ENCODE measurements around the gene MRPL46. TPM values are rescaled to one million over a fixed set of nuclear protein-coding genes. Genes with fewer than 3 reads are reported as not detected.
"Not testable (repeated sequence)": the region's sequence is repeated elsewhere in the genome, so short reads cannot be mapped to it uniquely, and the experiment has no call there.

MRPL46 gene
- total RNA-seq, 2 donors from 2014 or later, result 16.2 to 16.4 TPM

DNA sequence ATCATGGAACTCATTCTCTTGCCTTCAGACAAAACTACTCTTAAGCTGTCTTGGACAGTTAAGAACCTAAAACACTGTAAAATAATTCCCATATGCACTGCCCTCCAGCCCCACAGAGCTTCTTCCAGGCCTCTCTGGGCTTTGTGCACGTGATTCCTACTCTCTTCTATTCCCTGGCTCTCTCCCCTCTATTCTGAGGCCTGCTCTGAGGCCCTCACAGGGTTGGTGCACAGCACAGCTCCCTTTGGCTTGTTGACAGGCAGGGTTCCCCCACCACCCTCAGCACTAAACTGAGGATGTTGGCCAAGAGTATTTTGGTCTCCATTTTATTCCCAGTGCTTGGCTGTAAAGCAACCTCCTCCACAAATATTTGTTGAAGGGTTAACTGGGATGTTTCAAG lies 13.5 kb downstream of the MRPL46 start:
- no peak for DNase-seq (ENCODE audit: low spot score)
- intact Hi-C loops (cut with DNase I), result no loop called here

DNA sequence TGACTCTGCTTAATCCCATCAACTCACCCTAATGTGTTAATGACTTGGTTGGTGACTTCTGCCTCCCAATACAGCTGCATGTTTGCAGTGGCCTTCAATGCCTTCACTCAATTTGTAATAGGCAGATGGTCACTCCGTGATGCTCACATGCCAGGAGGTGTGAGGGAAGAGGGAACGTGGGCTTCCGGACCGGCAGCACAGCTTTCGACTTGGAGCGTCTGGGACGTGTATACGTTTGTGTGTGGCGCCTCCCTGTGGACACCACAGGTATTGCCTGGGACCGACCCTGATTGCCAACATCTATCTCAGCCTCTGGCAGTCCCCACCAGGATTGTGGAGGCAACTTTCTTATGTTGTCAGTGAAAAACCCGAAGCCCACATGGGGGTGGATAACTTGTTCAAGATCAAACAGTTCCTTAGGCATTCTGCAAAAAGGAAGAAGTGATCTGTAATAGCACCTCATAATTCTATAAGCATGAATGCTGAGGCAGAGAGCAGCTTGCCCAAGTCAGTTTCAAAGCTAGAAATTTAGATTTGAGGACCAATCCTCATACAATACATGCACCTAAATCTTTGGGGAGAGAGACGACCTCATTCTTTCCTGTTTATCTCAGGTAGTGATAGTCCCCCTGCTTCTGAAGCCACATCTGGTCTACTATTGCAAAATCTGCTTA lies 16.9 kb downstream of the MRPL46 start:
- no peak for DNase-seq (ENCODE audit: low spot score)
- intact Hi-C loops (cut with DNase I), result no loop called here

DNA sequence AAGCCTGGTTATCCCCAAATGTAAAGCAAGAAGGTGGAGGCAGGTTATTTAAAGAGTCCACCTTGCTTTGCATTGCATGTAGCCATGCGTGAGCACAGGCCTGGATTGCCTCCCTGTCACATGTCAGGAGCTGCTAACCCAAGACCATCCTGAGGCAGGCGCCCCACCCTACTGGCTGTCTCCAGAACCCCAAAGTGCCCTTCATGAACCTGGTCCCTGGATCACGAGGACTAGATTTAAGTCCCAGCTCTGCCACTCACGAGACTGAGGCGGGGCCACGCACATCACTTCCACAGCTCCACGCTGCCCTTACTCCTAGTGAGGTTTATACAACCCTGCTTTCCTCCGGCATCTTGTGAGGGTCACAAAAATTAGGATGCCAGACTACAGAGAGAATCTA lies 17.6 kb downstream of the MRPL46 start:
- DNase-seq (ENCODE audit: low spot score), result no peak
- intact Hi-C loops (cut with DNase I), result no loop called here

DNA sequence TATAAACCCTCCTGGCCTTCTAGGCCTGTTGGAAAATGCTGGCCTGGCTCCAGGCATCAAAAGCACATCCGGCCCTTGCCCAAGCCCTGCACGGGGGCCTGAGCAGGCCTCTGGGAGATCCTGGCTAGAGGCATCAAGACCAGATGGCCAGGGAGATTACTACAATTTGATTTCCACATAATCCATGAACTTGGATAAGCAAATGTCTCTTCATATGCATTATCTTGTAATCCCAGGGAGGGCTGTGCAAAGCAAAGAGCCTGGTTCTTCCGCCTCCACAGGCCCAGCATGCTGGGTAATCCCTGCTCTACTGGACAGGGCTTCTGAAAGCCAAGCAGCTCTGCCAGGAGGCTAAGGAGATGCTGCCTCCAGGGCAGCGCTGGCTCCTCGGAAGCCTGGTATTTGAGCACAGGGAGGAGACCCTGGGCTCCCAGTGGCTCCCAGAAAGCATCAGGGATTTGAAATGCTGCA lies 18.2 kb downstream of the MRPL46 start:
- DNase-seq (ENCODE audit: low spot score), result no peak
- intact Hi-C loops (cut with DNase I), result no loop called here

GRCh38 chr15:88447741-88448140 lies 19.4 kb downstream of the MRPL46 start:
- no peak for DNase-seq (ENCODE audit: low spot score)
- intact Hi-C loops (cut with DNase I), result no loop called here

GRCh38 chr15:88447206-88447605 lies 20.0 kb downstream of the MRPL46 start:
- intact Hi-C loops (cut with DNase I), result no loop called here
- no peak for DNase-seq (ENCODE audit: low spot score)

DNA sequence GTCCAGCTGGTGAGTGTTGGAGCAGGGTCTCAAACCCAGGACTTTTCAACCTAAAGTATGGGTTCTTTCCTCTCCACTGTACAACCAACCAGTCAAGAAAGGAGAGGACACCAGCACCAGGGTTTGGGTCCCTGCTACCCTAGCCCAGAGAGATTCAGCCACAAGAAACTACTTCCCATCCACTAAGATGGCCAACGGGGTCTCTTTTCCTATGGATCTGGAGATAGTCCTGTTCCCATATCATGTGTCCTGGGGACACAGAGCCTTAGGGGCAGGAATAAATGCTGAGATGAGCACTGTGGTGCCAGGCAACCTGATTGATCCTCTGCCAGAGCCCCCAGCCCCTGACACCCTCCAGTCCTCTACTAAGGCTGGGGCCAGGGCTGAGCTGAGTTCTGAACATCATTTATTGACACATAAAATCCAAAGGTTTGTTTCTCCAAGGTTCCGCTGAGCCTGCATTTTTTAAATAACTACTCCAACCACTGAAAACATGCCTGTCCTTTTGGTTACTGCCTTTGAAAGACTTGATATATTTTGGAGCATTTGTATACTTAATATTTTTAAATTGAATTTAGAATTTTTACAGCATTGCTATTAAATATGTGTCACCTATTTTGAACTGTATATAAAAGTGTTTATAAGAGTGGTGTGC lies 26.0 kb downstream of the MRPL46 start:
- intact Hi-C loops (cut with DNase I), result no loop called here
- DNase-seq (ENCODE audit: low spot score), result no peak

DNA sequence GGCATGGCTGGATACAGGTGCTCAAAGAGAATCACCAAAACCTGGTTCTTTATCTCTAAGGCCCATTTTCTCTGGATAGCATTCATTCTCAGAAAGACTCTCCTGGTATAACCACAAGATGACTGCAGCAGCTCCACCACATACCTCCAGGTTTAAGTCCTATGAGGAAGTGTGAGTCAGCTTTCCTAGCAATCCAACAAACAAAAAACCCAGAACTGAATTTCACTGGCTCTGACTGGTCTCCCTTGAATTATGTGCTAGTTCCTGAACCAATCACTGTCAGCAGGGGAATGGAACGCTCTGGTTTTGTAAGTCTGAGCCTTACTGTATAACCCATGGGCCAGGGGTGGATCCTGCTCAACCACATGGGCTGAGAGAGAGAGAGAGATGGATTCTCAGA lies 27.2 kb downstream of the MRPL46 start:
- DNase-seq (ENCODE audit: low spot score), result no peak
- intact Hi-C loops (cut with DNase I), result no loop called here

DNA sequence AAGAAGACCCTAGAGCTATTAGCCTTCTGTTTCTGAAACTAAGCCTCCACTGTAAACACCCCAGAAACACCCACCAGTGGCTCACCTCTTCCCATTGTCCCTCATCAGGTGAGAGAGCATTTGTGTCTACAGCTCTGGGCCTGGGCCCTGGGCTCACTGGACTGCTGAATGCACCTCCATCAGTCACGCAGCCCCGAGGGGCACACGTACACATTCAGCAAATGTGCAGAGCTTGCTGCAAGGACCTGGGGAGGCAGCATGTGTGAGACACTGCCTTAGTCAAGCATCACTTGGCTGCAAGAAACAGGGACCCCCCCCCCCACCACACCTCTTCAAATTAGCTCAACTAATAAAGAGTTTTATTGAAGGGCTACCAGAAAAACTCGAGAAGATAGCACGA lies 29.0 kb downstream of the MRPL46 start:
- intact Hi-C loops (cut with DNase I), result no loop called here
- DNase-seq (ENCODE audit: low spot score), result no peak

GRCh38 chr15:88434106-88434505 lies 33.1 kb downstream of the MRPL46 start:
- intact Hi-C loops (cut with DNase I), result not testable (repeated sequence)

DNA sequence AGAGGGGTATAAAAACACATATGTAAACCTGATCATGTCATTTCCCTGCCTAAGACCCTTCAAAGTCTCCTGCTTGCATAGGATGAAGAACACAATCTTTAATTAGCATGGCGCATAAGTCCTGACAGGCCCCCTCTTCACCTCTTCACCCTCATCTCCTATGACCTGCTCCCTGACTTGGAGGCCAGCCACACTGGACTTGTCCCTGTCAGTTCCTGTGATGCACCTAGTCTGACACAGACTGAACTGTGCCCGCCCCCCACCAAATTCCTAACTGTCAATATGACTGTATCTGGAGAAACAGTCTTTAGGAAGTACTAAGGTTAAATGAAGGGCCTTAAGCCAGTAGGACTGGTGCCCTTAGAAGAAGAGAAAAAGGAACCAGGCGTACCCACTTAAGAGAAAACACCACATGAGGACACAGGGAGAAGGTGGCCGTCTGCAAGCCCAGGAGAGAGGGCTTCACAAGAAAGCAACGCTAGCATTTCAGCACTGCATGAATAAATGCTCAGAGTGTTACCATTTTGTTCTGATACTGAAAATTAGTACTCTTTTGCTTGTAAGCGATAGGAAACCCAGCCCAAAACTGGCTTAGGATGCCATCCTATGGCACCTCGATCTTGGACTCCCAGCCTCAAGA lies 34.0 kb downstream of the MRPL46 start:
- intact Hi-C loops (cut with DNase I), result no loop called here
- no peak for DNase-seq (ENCODE audit: low spot score)

More at GRCh38 chr15:88434106-88434505, 33.1 kb downstream of the MRPL46 start:
- DNase-seq (ENCODE audit: low spot score), result not testable (repeated sequence)

DNA sequence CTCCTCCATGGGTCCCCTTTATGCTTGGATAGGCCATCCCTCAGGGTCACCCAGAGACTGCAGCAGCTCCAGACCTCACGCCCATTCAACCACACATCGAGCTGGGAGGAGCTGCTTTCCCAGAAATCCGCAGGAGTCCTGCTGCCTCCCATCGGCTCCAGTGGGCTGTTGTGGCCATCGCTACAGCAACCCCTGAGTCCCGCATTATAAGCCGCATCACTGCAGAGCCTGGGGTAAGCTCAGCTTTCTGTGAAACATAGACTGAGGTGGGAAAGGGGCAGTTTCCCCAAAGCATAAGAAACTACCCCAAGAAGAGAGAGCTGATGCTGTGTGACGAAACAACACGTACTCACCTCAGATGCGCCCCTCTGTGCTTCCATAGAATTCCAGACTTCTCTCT lies 35.7 kb downstream of the MRPL46 start:
- intact Hi-C loops (cut with DNase I), result no loop called here

GRCh38 chr15:88430051-88430450 lies 37.1 kb downstream of the MRPL46 start:
- no peak for DNase-seq (ENCODE audit: low spot score)
- intact Hi-C loops (cut with DNase I), result no loop called here

More for the DNA sequence above, 35.7 kb downstream of the MRPL46 start:
- no peak for DNase-seq (ENCODE audit: low spot score)

DNA sequence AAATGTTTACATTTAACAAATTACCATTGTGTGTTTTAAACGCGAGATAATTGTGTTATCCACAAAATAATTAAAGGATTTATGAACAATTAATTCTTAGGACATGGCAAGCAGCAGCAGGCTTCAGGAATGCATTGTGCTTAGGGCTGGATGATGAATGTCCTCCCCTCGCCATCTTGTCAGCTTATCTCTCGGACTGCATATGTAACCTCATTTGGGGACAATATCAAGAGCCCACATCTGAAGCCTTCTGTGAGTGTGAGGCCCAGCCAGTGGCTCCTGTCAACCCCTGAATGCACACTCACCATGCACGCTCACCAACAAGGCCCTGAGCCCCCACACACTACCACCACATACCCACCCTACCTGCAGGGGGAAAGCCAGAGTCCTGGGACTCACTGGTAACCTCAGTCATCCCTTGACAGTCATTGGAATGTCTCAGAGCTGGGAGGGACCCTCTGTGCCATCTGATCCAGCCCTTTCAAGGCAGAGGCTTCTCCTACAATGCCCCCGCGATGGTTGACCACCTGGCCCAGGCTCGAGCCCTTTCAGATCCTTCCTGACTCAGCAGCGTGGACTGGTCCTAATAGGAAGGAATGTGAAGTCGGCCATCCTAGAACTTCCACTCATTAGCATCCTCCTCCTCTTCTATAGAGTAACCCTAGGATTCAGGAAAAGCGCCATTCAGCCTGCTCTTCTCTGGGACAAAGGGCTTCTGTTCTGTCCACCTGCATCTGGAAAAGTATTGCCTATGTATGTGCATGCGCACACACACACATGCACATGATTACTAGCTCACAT lies 38.2 kb downstream of the MRPL46 start:
- intact Hi-C loops (cut with DNase I), result no loop called here
- no peak for DNase-seq (ENCODE audit: low spot score)

- intact Hi-C loops (cut with DNase I), result no loop called here
- DNase-seq (ENCODE audit: low spot score), result no peak
These were observed 39.1 kb downstream of the MRPL46 start for GRCh38 chr15:88428053-88428452.

- DNase-seq (ENCODE audit: low spot score), result no peak
- intact Hi-C loops (cut with DNase I), result no loop called here
These were observed 40.9 kb downstream of the MRPL46 start for GRCh38 chr15:88426304-88426703.

DNA sequence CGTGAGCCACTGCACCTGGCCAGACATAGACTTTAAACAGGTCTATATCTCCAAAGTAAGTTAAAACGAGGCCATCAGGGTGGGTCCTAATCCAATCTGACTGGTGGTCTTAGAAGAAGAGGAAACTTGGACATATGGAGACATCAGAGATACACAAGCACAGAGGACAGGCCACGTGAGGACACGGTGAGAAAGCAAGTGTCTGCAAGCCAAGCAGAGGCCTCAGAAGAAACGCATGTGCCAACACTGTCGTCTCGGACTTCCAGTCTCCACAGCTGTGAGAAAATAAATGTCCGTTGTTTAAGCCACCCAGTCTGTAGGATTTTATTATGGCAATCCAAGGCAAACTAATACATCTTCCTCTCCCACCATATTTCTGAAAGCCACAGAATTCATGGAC lies 43.9 kb downstream of the MRPL46 start:
- intact Hi-C loops (cut with DNase I), result no loop called here
- DNase-seq (ENCODE audit: low spot score), result no peak

DNA sequence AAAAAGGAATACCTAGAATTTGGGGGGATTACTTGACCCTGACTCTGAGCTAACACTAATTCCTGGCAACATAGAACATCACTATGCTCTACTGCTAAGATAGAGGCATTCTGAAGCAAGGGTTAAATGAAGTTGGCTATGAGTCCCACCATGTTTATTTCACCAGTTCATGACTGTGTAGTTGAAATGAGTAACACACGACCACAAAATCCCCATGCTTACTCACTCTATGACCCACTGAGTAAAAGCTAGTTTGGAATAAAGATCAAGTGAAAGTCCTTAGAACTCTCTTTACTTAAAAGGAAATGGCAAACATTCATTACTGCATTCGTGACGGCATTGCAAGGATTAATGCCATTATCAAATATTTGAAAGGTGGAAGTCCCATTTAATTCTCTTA lies 47.4 kb downstream of the MRPL46 start:
- intact Hi-C loops (cut with DNase I), result no loop called here

More for the DNA sequence above, 47.4 kb downstream of the MRPL46 start:
- DNase-seq (ENCODE audit: low spot score), result no peak

All from posterior vena cava (tissue), 2 donors.